Tongue (tissue), 2 donors: ENCODE results near the gene KRTAP10-7. TPM values are rescaled to one million over a fixed set of nuclear protein-coding genes. Genes with fewer than 3 reads are reported as not detected.
"Not testable (repeated sequence)": the region's sequence is repeated elsewhere in the genome, so short reads cannot be mapped to it uniquely, and the experiment has no call there.

Experiments
- DNase-seq: peaks from one replicate; pipeline ENCODE4 v3.0.0-alpha.2; 2015
- total RNA-seq: library from RNA; depleted of rRNA; stranded (reverse); fragments of >200 nt; gene quantifications from one replicate; pipeline ENCODE4 v1.2.3, GENCODE V29; 2014

Gene KRTAP10-7
- total RNA-seq, 1 donor from 2014 or later, result not detected

- DNase-seq, result peak; percentile 9
Observed at GRCh38 chr21:44590897-44591800, 9.2 kb upstream of the KRTAP10-7 start.

- not testable (repeated sequence) for DNase-seq
Observed at GRCh38 chr21:44591801-44592130, 8.6 kb upstream of the KRTAP10-7 start.

DNA sequence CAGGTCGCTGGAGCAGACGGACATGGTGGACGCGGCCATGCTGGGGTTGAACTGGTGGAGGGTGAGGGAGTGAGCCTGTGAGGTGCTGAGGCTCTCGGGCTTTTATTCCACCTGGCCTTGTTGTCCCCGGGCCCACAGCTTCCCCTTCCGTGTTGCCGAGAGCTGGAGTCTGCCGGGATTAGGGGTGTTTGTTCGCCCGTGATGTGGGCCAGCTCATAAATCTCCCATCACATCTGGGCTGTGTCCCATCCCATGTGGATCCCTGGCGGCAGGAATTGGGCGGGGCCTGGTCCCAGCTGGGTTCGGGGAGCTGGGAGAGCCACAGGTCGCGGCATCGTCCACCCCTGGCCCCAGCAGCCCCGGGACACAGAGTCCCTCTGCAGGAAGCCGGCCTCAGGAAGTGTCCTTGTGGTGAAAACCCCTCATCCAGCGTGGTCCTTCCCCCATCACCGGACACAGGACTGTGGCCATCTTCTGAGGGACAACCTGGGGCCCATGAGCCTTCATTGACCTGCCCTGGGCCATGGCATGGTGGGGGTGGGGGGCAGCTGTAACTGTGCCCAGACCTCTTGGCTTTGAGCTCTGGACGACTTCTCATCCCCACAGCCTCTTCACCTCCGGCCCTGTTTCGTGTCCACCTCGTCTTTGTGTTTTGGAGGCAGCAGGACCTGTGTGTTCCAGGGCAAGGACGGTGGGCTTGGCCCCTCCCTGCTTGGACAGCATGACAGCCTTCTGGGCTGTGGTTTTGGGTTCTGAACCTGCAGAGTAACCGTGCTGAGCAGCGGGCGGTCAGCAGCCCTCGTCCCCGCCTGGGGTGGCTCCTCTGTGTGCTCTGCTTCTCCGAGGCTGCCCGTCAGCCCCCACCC lies 7.7 kb upstream of the KRTAP10-7 start, which contains the start of gene KRTAP10-6:
Gene KRTAP10-6, minus strand, starts transcription at position 60 of the 866 bp plus-strand sequence. Its CDS starts 21 bp downstream, at position 39.
- no peak for DNase-seq

GRCh38 chr21:44593598-44594405 lies 6.6 kb upstream of the KRTAP10-7 start:
- peak; percentile 27 for DNase-seq

DNA sequence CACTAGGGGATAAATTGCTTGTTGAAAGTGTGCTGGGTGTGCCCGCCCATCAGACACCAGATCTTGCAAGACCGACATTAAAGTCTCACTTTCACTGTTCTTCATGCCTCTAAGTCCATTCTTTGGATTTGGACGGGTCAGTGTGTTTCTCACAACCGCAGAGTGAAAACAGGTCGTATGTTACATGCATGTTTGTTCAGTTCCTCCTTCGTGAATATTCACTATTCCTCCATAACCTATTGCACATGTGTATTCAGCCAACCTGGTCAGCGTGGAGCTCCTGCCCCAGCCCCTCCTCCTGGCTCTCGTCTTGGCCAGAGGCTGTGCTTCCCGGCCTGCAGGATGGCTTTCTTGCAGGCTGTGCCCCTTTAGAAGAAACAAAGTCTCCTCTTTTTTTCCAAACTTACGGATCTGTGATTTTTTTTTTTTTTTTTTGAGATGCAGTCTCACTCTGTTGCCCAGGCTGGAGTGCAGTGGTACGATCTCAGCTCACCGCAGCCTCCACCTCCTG lies 5.9 kb upstream of the KRTAP10-7 start:
- DNase-seq, result no peak

- DNase-seq, result no peak
Observed at GRCh38 chr21:44595524-44595923, 4.9 kb upstream of the KRTAP10-7 start.

GRCh38 chr21:44596068-44596725 lies 4.2 kb upstream of the KRTAP10-7 start:
- DNase-seq, result no peak

DNA sequence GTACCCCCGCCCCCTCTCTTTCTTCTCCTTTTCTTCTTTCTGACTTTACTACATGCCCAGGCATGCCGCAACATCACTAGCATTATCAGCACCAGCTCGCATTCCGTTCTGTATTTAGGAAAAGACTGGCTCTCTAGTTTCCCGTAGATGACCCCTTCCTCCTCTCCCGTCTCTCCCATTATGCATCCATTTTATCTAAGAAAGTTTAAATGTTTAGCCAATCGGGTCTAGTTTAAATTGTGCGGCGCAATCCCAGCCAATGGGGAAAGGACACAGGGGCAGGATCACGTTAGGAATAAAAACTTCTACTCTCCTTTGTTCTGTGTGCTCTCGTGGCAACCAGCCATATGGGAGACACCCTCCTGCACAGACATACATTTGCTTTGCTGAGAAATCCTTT lies 2.3 kb upstream of the KRTAP10-7 start:
- no peak for DNase-seq

- no peak for DNase-seq
Observed at GRCh38 chr21:44599264-44600029, 950 bp upstream of the KRTAP10-7 start.

DNA sequence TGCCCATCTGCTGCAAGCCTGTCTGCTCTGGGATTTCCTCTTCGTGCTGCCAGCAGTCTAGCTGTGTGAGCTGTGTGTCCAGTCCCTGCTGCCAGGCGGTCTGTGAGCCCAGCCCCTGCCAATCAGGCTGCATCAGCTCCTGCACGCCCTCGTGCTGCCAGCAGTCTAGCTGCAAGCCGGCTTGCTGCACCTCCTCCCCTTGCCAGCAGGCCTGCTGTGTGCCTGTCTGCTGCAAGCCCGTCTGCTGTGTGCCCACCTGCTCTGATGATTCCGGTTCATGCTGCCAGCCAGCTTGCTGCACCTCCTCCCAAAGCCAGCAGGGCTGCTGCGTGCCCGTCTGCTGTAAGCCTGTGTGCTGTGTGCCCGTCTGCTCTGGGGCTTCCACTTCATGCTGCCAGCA lies 694 bp downstream of the KRTAP10-7 start:
- DNase-seq, result not testable (repeated sequence)

GRCh38 chr21:44601596-44602462 lies 1.4 kb downstream of the KRTAP10-7 start:
- DNase-seq, result no peak

DNA sequence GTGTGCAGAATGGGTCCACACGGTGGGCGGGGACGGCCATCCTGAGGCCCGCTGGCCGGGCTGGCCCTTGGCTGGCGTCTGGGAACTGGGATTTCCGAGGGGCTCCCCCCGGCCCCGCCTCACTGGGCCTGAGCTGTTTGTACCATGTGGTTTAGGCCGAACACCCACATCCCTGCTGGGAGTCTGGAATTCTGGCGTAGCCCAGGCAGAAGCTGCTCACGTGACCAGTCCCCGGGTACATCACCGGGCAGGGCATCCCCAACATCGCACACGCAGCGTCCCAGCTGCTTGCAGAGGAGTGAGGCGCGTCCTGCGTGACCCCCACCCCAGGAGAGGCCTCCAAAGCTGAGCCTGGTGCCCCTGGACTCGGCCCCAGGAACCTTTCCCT lies 2.1 kb downstream of the KRTAP10-7 start:
- no peak for DNase-seq

DNA sequence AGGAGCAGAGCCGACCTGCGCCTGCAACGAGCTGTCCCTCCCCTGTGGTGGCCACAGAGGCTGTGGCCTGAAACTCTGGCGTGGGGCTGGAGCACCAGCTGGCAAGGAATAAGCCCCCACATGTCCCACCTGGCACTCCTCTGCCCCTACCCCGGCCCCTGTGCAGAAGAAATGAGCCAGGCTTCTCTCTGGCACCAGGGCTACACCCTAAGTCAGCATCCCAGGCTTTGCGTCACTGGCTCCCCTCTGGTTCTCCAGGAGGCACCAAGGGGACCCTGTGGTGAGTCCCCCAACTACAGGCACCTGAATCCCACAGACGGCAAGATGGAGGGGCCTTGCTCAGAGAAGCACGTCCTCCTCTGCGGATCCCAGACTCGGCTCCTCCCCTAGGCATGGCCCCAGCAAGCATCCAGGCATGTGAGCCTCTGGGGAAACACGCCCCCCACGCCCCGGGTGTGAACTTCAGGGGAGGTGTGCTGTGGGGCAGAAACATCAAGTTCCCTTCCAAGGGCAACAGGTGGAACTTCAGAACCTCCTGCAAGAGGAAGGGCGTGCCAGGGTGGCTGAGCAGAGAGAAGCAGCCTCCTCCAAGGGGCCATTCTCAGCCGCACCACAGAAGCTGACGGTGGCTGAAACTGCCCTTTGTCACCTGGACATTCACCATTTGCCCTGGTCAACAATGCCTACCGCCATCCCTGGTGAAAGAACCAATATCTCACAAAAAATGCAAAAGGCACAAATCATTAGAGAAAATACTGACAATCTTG lies 2.9 kb downstream of the KRTAP10-7 start:
- no peak for DNase-seq

DNA sequence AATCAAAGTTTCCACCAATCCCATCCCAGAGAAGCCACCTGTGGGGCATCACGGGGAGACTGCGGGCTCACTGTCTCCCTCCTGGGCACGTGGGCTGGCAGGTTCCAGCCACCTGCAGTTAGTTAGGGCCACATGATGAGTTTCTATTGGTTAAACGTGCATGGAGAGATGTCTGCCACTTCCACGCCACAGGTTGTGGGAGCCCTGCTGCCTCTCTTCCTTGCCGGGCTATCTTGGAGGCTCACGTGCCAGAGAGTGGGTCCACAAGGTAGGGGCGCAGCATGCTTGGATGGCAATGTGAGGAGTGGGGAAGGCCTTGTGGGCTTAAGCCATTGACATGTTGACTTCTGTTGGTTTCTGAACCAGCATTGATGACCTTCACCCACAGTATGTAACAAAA lies 3.5 kb downstream of the KRTAP10-7 start:
- DNase-seq, result no peak

DNA sequence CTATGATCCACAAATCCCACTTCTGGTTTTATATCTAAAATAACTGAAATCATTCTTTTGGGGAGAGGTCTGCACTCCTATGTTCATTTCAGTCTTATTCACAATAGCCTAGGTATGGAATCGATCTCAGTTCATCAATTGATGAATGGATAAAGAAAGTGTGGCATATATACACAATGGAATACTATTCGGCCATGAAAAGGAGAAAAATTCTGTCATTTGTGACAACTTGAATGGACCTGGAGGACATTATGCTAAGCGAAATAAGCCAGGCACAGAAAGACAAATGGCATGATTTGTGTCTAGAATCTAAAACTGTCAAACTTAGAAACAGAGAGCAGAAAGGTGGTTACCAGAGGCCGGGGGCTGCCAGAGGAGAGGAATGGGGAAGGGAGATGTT lies 6.1 kb downstream of the KRTAP10-7 start:
- DNase-seq, result no peak

DNA sequence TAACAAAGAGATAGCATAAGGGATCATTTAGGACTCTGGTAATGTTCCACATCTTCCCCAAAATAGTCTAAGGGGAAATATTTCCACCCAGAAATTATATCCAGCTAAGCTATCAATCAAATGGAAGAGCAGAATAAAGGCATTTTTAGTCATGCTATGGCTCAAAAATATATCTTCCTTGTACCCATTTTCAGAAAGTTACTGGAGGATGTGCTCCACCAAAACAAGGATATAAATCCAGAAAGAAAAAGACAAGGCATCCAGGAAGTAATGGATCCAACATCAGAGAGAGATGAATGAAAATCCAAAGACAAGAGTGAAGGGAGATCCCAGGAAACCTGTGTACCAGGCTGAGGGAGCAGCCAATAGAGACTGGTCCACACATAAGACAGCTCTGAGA lies 8.8 kb downstream of the KRTAP10-7 start:
- DNase-seq, result no peak

DNA sequence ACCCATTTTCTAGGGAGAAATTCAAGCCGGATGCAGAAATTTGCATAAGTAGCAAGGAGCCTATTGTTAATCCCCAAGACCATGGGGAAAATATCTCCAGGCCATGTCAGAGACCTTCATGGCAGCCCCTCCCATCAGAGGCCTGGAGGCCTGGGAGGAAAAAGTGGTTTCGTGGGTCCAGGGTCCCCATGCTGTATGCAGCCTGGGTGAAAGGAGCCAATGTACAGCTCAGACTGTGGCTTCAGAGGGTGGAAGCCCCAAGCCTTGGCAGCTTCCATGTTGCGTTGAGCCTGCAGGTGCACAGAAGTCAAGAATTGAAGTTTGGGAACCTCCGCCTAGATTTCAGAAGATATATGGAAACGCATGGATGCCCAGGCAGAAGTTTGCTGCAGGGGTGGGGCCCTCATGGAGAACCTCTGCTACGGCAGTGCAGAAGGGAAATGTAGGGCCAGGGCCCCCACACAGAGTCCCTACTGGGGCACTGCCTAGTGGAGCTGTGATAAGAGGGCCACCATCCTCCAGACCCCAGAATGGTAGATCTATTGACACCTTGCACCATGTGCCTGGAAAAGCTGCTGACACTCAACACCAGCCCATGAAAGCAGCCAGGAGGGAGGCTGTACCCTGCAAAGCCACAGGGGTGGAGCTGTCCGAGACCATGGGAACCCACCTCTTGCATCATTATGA lies 9.9 kb downstream of the KRTAP10-7 start:
- DNase-seq, result not testable (repeated sequence)

DNA sequence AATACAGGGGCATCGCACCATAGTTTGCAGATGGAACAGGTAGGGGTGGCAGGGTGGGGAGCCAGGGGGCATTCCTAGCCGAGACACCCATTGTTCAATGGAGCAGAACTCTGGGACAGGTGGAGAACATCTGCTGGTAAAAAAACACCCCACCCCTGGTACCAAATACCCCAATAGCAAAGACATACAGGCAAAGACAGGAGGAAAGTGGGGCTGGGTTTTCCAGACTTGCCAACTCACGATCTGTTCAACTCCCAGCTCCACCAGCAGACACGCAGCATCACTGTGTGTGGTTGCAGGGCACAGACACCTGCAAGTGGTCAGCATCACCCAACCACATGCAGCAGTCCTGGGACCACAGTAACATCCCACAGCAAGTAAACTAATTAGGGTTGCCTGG lies 11.2 kb downstream of the KRTAP10-7 start:
- no peak for DNase-seq
